SK-N-SH treated with all-trans-retinoic acid at 6 μM for 48 hours (cell line): ENCODE data around the gene CHST15.

Experiments
- ATAC-seq: fragments of 200-7000 bp; cut with Tn5 transposase; 3 replicates; pipeline ENCODE4 v1.9.1; 2020; ENCODE audit warnings: mild to moderate bottlenecking, moderate library complexity
- ARNTL ChIP-seq: fragments of 450-650 bp; formaldehyde crosslinking; IDR thresholded peaks from 2 replicates; pipeline ENCODE4 v1.5.0; 2020; ENCODE audit warnings: low read depth, mild to moderate bottlenecking, moderate library complexity, borderline replicate concordance
- BACH2 ChIP-seq: fragments of 250-450 bp; sonication (Bioruptor Pico); IDR thresholded peaks from 2 replicates; pipeline ENCODE4 v1.9.0; 2021; ENCODE audit warnings: mild to moderate bottlenecking, borderline replicate concordance
- CSDC2 ChIP-seq: fragments of 250-450 bp; sonication (Bioruptor Pico); IDR thresholded peaks from 2 replicates; pipeline ENCODE4 v1.5.0; 2020; ENCODE audit warnings: mild to moderate bottlenecking, moderate library complexity
- ESRRG ChIP-seq: fragments of 250-450 bp; sonication (Bioruptor Pico); IDR thresholded peaks from 2 replicates; pipeline ENCODE4 v1.6.1; 2021; ENCODE audit warnings: mild to moderate bottlenecking
- GLIS3 ChIP-seq: fragments of 250-450 bp; sonication (Bioruptor Pico); IDR thresholded peaks from 2 replicates; pipeline ENCODE4 v1.5.0; 2020; ENCODE audit warnings: mild to moderate bottlenecking, moderate library complexity
- ISL1 ChIP-seq: fragments of 250-450 bp; sonication (Bioruptor Pico); IDR thresholded peaks from 2 replicates; pipeline ENCODE4 v2.1.2; 2022; ENCODE audit warnings: mild to moderate bottlenecking, moderate library complexity
- OSR1 ChIP-seq: fragments of 250-450 bp; sonication (Bioruptor Pico); IDR thresholded peaks from 2 replicates; pipeline ENCODE4 v1.8.0; 2022; ENCODE audit warnings: moderate library complexity, mild to moderate bottlenecking, inconsistent platforms
- PPARA ChIP-seq: fragments of 250-450 bp; sonication (Bioruptor Pico); IDR thresholded peaks from 2 replicates; pipeline ENCODE4 v1.5.0; 2020; ENCODE audit warnings: mild to moderate bottlenecking, borderline replicate concordance
- RARB ChIP-seq: fragments of 250-450 bp; sonication (Bioruptor Pico); IDR thresholded peaks from 2 replicates; pipeline ENCODE4 v1.8.0; 2021; ENCODE audit warnings: mild to moderate bottlenecking, moderate library complexity
- SNAI2 ChIP-seq: fragments of 250-450 bp; sonication (Bioruptor Pico); IDR thresholded peaks from 2 replicates; pipeline ENCODE4 v1.5.0; 2020; ENCODE audit warnings: mild to moderate bottlenecking, moderate library complexity
- TCF4 ChIP-seq: fragments of 250-450 bp; sonication (Bioruptor Pico); IDR thresholded peaks from 2 replicates; pipeline ENCODE4 v1.8.0; 2021; ENCODE audit warnings: mild to moderate bottlenecking, moderate library complexity, borderline replicate concordance
- TOX ChIP-seq: fragments of 250-450 bp; sonication (Bioruptor Pico); IDR thresholded peaks from 2 replicates; pipeline ENCODE4 v1.8.0; 2021; ENCODE audit warnings: mild to moderate bottlenecking, moderate library complexity, borderline replicate concordance
- ZC3H10 ChIP-seq: fragments of 250-450 bp; sonication (Bioruptor Pico); IDR thresholded peaks from 2 replicates; pipeline ENCODE4 v1.5.1; 2021; ENCODE audit warnings: mild to moderate bottlenecking, moderate library complexity
- ZFP3 ChIP-seq: fragments of 250-450 bp; sonication (Bioruptor Pico); IDR thresholded peaks from 2 replicates; pipeline ENCODE4 v1.5.0; 2020; ENCODE audit warnings: mild to moderate bottlenecking, moderate library complexity
- ZFP30 ChIP-seq: fragments of 450-650 bp; formaldehyde crosslinking; IDR thresholded peaks from 2 replicates; pipeline ENCODE4 v1.5.0; 2022; ENCODE audit warnings: mild to moderate bottlenecking, moderate library complexity
- ZNF565 ChIP-seq: fragments of 450-650 bp; formaldehyde crosslinking; conservative IDR thresholded peaks from 2 replicates; pipeline ENCODE4 v1.5.0; 2020; ENCODE audit warnings: low read depth, mild to moderate bottlenecking, moderate library complexity
- ZNF70 ChIP-seq: fragments of 450-650 bp; formaldehyde crosslinking; IDR thresholded peaks from 2 replicates; pipeline ENCODE4 v1.5.0; 2020; ENCODE audit warnings: mild to moderate bottlenecking, moderate library complexity
- TF ChIP-seq, protein P1 (sequence below): fragments of 250-450 bp; sonication (Bioruptor Pico); IDR thresholded peaks from 2 replicates; pipeline ENCODE4 v1.5.0; 2020; ENCODE audit warnings: mild to moderate bottlenecking, moderate library complexity
- TF ChIP-seq, protein P2 (sequence below): fragments of 250-450 bp; sonication (Bioruptor Pico); IDR thresholded peaks from 2 replicates; pipeline ENCODE4 v1.5.1; 2020; ENCODE audit warnings: low read depth, mild to moderate bottlenecking, moderate library complexity
- TF ChIP-seq, protein P3 (sequence below): fragments of 250-450 bp; sonication (Bioruptor Pico); IDR thresholded peaks from 2 replicates; pipeline ENCODE4 v1.5.1; 2021; ENCODE audit warnings: mild to moderate bottlenecking, moderate library complexity
- TF ChIP-seq, protein P4 (sequence below): fragments of 250-450 bp; sonication (Bioruptor Pico); IDR thresholded peaks from 2 replicates; pipeline ENCODE4 v1.8.0; 2020; ENCODE audit warnings: mild to moderate bottlenecking, moderate library complexity, borderline replicate concordance

CHST15 gene

DNA sequence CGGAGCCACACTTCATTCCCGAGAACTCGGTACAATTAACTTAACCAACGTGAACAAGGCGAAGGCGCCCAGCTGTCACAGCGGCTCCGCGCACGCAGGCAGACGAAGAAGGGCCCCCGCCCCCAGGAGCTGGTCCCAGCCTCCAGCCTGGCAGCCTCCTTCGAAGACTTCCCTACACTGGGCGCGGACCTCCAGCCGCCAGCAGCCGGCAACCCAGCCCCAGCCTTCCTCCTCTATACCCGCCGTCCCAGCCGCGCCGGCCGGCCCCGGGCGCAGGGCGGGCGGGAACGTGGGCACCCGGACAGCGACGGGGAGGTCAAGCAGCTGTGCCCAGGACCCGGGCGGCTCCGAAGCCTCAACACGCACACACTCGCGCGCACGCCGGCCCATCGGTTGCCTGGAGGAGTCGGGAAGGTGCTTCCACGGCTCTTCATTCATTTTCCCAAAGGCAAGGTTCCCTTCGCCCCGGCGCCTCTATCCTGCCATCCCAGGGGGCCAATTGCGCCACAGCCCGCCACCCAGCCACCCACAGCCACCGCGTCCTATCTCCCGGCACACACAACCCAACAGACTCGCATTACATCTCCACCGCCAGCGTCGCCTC lies 1.6 kb downstream of the CHST15 start:
- TF ChIP-seq ZFP3 (CRISPR knock-in tag) (no peak), ISL1 (CRISPR knock-in tag) (no peak), TOX (CRISPR knock-in tag) (no peak), GLIS3 (no peak), ZC3H10 (CRISPR knock-in tag) (no peak), TCF4 (CRISPR knock-in tag) (no peak), PPARA (CRISPR knock-in tag) (no peak), CSDC2 (CRISPR knock-in tag) (no peak), ZFP30 (CRISPR knock-in tag) (no peak)
- TF ChIP-seq, protein P1, sequence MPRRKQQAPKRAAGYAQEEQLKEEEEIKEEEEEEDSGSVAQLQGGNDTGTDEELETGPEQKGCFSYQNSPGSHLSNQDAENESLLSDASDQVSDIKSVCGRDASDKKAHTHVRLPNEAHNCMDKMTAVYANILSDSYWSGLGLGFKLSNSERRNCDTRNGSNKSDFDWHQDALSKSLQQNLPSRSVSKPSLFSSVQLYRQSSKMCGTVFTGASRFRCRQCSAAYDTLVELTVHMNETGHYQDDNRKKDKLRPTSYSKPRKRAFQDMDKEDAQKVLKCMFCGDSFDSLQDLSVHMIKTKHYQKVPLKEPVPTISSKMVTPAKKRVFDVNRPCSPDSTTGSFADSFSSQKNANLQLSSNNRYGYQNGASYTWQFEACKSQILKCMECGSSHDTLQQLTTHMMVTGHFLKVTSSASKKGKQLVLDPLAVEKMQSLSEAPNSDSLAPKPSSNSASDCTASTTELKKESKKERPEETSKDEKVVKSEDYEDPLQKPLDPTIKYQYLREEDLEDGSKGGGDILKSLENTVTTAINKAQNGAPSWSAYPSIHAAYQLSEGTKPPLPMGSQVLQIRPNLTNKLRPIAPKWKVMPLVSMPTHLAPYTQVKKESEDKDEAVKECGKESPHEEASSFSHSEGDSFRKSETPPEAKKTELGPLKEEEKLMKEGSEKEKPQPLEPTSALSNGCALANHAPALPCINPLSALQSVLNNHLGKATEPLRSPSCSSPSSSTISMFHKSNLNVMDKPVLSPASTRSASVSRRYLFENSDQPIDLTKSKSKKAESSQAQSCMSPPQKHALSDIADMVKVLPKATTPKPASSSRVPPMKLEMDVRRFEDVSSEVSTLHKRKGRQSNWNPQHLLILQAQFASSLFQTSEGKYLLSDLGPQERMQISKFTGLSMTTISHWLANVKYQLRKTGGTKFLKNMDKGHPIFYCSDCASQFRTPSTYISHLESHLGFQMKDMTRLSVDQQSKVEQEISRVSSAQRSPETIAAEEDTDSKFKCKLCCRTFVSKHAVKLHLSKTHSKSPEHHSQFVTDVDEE: no peak
- TF ChIP-seq, protein P2, sequence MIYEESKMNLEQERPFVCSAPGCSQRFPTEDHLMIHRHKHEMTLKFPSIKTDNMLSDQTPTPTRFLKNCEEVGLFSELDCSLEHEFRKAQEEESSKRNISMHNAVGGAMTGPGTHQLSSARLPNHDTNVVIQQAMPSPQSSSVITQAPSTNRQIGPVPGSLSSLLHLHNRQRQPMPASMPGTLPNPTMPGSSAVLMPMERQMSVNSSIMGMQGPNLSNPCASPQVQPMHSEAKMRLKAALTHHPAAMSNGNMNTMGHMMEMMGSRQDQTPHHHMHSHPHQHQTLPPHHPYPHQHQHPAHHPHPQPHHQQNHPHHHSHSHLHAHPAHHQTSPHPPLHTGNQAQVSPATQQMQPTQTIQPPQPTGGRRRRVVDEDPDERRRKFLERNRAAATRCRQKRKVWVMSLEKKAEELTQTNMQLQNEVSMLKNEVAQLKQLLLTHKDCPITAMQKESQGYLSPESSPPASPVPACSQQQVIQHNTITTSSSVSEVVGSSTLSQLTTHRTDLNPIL: no peak
- no peak for ATAC-seq

DNA sequence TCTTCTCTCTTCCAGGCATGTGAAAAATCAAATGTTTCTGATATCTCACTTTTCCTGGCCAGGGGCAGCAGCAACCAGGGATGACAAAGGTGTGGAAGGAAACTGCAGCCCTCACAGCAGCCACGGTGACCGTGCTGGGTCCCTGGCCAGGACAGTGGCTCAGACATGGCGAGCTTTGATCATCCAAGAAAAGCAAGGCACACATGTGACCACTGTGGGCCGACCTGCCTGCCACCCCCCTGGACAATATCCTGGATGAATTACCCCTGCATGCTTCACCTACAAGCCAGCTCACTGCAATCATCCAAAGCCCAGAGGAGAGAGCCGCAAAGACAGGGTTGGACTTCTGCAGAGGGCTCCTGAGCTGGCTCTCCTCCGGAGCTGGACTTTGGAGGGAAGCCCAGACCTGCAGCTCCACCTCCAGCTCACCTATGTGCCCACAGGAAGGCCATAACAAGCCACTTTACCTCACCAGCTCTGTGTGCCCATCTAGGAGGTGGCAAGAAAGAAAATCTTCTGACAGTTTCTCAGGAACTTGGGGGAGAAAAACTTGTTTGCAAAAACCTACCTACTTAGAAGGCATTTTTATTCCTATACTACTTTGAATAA lies 2.7 kb downstream of the CHST15 start:
- no peak for TF ChIP-seq SNAI2 (CRISPR knock-in tag)
- no peak for TF ChIP-seq TOX (CRISPR knock-in tag)
- TF ChIP-seq ZNF565: no peak
- TF ChIP-seq ZC3H10 (CRISPR knock-in tag): no peak
- TF ChIP-seq ARNTL (CRISPR knock-in tag): no peak
- TF ChIP-seq, protein P2: no peak
- no peak for TF ChIP-seq ZFP3 (CRISPR knock-in tag)
- no peak for TF ChIP-seq BACH2 (CRISPR knock-in tag)
- TF ChIP-seq ISL1 (CRISPR knock-in tag): no peak
- no peak for TF ChIP-seq ZNF70 (CRISPR knock-in tag)
- TF ChIP-seq ESRRG (CRISPR knock-in tag): no peak
- TF ChIP-seq, protein P3, sequence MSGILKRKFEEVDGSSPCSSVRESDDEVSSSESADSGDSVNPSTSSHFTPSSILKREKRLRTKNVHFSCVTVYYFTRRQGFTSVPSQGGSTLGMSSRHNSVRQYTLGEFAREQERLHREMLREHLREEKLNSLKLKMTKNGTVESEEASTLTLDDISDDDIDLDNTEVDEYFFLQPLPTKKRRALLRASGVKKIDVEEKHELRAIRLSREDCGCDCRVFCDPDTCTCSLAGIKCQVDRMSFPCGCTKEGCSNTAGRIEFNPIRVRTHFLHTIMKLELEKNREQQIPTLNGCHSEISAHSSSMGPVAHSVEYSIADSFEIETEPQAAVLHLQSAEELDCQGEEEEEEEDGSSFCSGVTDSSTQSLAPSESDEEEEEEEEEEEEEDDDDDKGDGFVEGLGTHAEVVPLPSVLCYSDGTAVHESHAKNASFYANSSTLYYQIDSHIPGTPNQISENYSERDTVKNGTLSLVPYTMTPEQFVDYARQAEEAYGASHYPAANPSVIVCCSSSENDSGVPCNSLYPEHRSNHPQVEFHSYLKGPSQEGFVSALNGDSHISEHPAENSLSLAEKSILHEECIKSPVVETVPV: no peak
- TF ChIP-seq RARB (CRISPR knock-in tag): no peak
- no peak for TF ChIP-seq OSR1 (CRISPR knock-in tag)
- no peak for ATAC-seq

DNA sequence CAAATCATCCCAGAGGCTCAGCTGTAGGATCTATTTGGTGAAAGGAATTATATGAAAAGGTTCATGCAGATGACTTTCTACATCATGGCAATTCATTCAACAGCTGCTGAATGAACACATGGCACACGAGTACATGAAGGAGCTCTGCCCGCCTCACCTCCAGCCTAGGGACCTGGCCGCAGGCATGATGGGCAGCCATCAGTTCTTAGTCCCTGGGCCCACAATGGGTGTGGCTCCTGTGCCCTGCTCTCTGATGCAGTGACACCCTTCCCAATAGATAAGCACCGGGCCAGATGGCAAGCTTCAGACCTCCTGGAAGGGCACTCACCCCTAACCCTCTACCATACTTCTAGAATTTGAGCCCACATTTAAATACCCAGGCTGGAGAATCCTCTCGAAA lies 3.5 kb downstream of the CHST15 start:
- TF ChIP-seq SNAI2 (CRISPR knock-in tag) (no peak), GLIS3 (no peak), ZNF565 (no peak), ZFP30 (CRISPR knock-in tag) (no peak), BACH2 (CRISPR knock-in tag) (no peak), RARB (CRISPR knock-in tag) (no peak), PPARA (CRISPR knock-in tag) (no peak)
- TF ChIP-seq, protein P4, sequence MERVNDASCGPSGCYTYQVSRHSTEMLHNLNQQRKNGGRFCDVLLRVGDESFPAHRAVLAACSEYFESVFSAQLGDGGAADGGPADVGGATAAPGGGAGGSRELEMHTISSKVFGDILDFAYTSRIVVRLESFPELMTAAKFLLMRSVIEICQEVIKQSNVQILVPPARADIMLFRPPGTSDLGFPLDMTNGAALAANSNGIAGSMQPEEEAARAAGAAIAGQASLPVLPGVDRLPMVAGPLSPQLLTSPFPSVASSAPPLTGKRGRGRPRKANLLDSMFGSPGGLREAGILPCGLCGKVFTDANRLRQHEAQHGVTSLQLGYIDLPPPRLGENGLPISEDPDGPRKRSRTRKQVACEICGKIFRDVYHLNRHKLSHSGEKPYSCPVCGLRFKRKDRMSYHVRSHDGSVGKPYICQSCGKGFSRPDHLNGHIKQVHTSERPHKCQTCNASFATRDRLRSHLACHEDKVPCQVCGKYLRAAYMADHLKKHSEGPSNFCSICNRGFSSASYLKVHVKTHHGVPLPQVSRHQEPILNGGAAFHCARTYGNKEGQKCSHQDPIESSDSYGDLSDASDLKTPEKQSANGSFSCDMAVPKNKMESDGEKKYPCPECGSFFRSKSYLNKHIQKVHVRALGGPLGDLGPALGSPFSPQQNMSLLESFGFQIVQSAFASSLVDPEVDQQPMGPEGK (CRISPR knock-in tag): no peak
- TF ChIP-seq, protein P1: no peak
- TF ChIP-seq, protein P2: no peak
- TF ChIP-seq, all 23 proteins: peak for 0

More for the DNA sequence above, 3.5 kb downstream of the CHST15 start:
- ATAC-seq: no peak
